HepG2 (cell line): Measurements from ENCODE around the gene STX4. TPM values are rescaled to one million over a fixed set of nuclear protein-coding genes. Genes with fewer than 3 reads are reported as not detected.

Experiments used
- BCL6 ChIP-seq: IDR thresholded peaks from 2 replicates; pipeline ENCODE4 v1.6.1; 2016; ENCODE audit warnings: missing genetic modification reagents, missing compliant biosample characterization
- CENPX ChIP-seq: sonication (generic); formaldehyde crosslinking; IDR thresholded peaks from 2 replicates; pipeline ENCODE4 v1.9.0; 2021; ENCODE audit warnings: mild to moderate bottlenecking, missing genetic modification reagents, moderate library complexity
- HNF1A ChIP-seq, 2 experiments: sonication (generic) in 1 of 2; formaldehyde crosslinking in 1 of 2; IDR thresholded peaks; 2 replicates each; pipeline versions ENCODE4 v1.4.0 to v1.6.1; 2016 to 2020; ENCODE audit warnings: borderline replicate concordance in 1 of 2, low read depth in 1 of 2, mild to moderate bottlenecking in 1 of 2, missing genetic modification reagents in 1 of 2
- JUNB ChIP-seq: sonication (generic); formaldehyde crosslinking; IDR thresholded peaks from 2 replicates; pipeline ENCODE4 v1.8.0; 2022; ENCODE audit warnings: missing genetic modification reagents, mild to moderate bottlenecking, borderline replicate concordance
- MATR3 ChIP-seq: sonication (generic); formaldehyde crosslinking; IDR thresholded peaks from 2 replicates; pipeline ENCODE4 v1.4.0; 2020; ENCODE audit warnings: missing genetic modification reagents
- PRDM10 ChIP-seq: sonication (generic); formaldehyde crosslinking; IDR thresholded peaks from 2 replicates; pipeline ENCODE4 v1.4.0; 2020; ENCODE audit warnings: low read depth, missing genetic modification reagents
- SRSF1 ChIP-seq: fragments of 200-400 bp; formaldehyde crosslinking; optimal IDR thresholded peaks from 2 replicates; pipeline ENCODE3; 2017; ENCODE audit warnings: mild to moderate bottlenecking, low read depth, low read length, moderate library complexity
- TBX3 ChIP-seq: fragments of 450-650 bp; IDR thresholded peaks from 2 replicates; pipeline ENCODE4 v1.6.1; 2017; ENCODE audit warnings: antibody characterized with exemption, mild to moderate bottlenecking, inconsistent platforms, borderline replicate concordance
- ZNF274 ChIP-seq: sonication (generic); formaldehyde crosslinking; IDR thresholded peaks from 2 replicates; pipeline ENCODE4 v1.5.1; 2020; ENCODE audit warnings: mild to moderate bottlenecking, missing genetic modification reagents
- ZNF407 ChIP-seq: sonication (generic); formaldehyde crosslinking; IDR thresholded peaks from one replicate; pipeline ENCODE4 v1.5.1; 2020; ENCODE audit warnings: mild to moderate bottlenecking, missing genetic modification reagents; ENCODE audit errors: not compliant biosample characterization
- ZNF777 ChIP-seq: sonication (generic); formaldehyde crosslinking; IDR thresholded peaks from 2 replicates; pipeline ENCODE4 v1.4.0; 2020; ENCODE audit warnings: missing genetic modification reagents
- polyA plus RNA-seq, 8 experiments: library from polyadenylated mRNA; depleted of rRNA in 3 of 8; stranded (reverse) in 7 of 8; unstranded in 1 of 8; fragments of >200 nt; fragmentation: Illumina TruSeq in 4 of 8; extraction: Trizol in 4 of 8; gene quantifications; 2 replicates each; pipeline versions ENCODE4 v1.2.1 to v1.2.3, GENCODE V29; 2011 to 2016; ENCODE audit warnings: low read depth in 4 of 8, missing spikeins in 1 of 8, mixed read lengths in 1 of 8; ENCODE audit not compliant: insufficient read depth in 1 of 8
- total RNA-seq, 5 experiments: library from RNA; depleted of rRNA; stranded (reverse); fragments of >200 nt; fragmentation: Illumina TruSeq; extraction: Trizol; gene quantifications; 2 replicates each; pipeline ENCODE4 v1.2.3, GENCODE V29; 2016; ENCODE audit warnings: low read depth in 1 of 5

STX4 gene
- total and polyA plus RNA-seq, 2 of the 13 experiments (the other 11 are each of a cell fraction or from before 2014, with no cell fraction given), result 29.2 to 34.6 TPM

GRCh38 chr16:30998852-30999761 lies 34.3 kb upstream of the STX4 start (continued):
- TF ChIP-seq ZNF777 (no peak), JUNB (CRISPR knock-in tag) (no peak), ZNF407 (CRISPR knock-in tag) (no peak), CENPX (CRISPR knock-in tag) (0 out of 2 replicates have a peak, but pooled peaks have one; percentile 76), HNF1A (IDR thresholded peaks at IDR 0.05; ENCODE audit: low read depth) (peak; percentile 41; the same call in 1 of the 2 replicates), HNF1A (CRISPR knock-in tag; IDR thresholded peaks at IDR 0.05; ENCODE audit: borderline replicate concordance) (peak; percentile 50; the same call in 1 of the 2 replicates), PRDM10 (CRISPR knock-in tag) (no peak), BCL6 (CRISPR knock-in tag) (peak; percentile 53), MATR3 (CRISPR knock-in tag) (no peak), SRSF1 (no peak), TBX3 (no peak), ZNF274 (CRISPR knock-in tag) (no peak)
